ENCODE measurements around the gene SMURF1. TPM values are rescaled to one million over a fixed set of nuclear protein-coding genes. Genes with fewer than 3 reads are reported as not detected.

SMURF1 gene
- total RNA-seq, 2 donors from 2014 or later = 33.8 to 40.9 TPM

DNA sequence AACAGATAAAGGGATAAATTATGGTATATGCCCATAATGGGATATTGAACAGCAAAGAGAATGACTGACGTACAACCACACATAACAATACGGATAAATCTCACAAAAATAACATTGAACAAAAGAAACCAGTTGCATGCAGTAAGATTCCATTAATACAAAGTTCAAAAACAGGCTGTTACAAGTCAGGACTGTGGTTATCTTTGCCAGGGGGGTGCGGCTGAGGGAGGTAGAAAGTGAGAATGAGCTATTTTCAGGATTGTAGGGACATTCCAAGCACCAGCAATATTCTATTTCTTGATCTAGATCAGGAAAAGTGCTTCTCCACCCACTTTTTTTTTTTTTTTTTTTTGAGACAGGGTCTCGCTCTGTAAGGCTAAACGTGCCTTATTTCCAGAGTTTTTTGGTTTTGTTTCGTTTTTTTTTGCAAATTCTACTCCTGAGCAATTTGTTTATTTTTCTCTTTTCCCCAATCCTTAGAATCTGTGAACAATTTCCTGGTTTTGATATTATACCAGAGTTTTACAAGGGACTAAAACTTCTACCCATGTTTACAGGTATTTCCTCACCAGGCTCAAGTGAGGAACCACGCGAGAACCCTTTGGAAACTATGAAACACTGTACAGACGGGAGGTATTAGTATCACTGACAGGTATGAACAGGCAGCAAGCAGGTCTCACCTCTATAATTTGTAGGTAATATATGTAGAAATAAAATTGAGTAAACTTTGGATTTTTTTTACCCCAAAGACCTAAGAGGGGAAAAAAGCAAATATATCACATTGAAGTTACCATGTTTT, 9.9 kb downstream of the SMURF1 start:
- Histone ChIP-seq H3K9me3 (no peaks in the 10 kb centered on the region), H3K27ac (peak overlapping the region; percentile 65 to 99), H3K36me3 (no peaks in the 10 kb centered on the region), H3K4me3 (peak overlapping the region; percentile 27), H3K4me1 (ENCODE audit: control insufficient read depth in 1 of 2, low read depth in 2 of 2) (peaks cover 36 to 99% of the 10 kb centered on the region in 2 donors), H3K27me3 (replicated peaks; ENCODE audit: insufficient read depth) (no peaks in the 10 kb centered on the region)
- TF ChIP-seq, protein P1, sequence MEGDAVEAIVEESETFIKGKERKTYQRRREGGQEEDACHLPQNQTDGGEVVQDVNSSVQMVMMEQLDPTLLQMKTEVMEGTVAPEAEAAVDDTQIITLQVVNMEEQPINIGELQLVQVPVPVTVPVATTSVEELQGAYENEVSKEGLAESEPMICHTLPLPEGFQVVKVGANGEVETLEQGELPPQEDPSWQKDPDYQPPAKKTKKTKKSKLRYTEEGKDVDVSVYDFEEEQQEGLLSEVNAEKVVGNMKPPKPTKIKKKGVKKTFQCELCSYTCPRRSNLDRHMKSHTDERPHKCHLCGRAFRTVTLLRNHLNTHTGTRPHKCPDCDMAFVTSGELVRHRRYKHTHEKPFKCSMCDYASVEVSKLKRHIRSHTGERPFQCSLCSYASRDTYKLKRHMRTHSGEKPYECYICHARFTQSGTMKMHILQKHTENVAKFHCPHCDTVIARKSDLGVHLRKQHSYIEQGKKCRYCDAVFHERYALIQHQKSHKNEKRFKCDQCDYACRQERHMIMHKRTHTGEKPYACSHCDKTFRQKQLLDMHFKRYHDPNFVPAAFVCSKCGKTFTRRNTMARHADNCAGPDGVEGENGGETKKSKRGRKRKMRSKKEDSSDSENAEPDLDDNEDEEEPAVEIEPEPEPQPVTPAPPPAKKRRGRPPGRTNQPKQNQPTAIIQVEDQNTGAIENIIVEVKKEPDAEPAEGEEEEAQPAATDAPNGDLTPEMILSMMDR (IDR thresholded peaks at IDR 0.05) = no peak
- DNase-seq (ENCODE audit: low spot score) (no peak), ATAC-seq (ENCODE audit: insufficient number of reproducible peaks, low FRiP score, low read depth) (no peak)

GRCh38 chr7:99132595-99133321, 11.2 kb downstream of the SMURF1 start:
- Histone ChIP-seq H3K4me3 (peak overlapping the region; percentile 27), H3K27ac (peak overlapping the region; percentile 65 to 99), H3K27me3 (replicated peaks; ENCODE audit: insufficient read depth) (no peaks in the 10 kb centered on the region), H3K9me3 (no peaks in the 10 kb centered on the region), H3K36me3 (no peaks in the 10 kb centered on the region), H3K4me1 (ENCODE audit: control insufficient read depth in 1 of 2, low read depth in 2 of 2) (peaks cover 46 to 99% of the 10 kb centered on the region in 2 donors)
- no peak for ATAC-seq (ENCODE audit: insufficient number of reproducible peaks, low FRiP score, low read depth)
- no peak for DNase-seq (ENCODE audit: low spot score)
- TF ChIP-seq, protein P1 (IDR thresholded peaks at IDR 0.05) = no peak

DNA sequence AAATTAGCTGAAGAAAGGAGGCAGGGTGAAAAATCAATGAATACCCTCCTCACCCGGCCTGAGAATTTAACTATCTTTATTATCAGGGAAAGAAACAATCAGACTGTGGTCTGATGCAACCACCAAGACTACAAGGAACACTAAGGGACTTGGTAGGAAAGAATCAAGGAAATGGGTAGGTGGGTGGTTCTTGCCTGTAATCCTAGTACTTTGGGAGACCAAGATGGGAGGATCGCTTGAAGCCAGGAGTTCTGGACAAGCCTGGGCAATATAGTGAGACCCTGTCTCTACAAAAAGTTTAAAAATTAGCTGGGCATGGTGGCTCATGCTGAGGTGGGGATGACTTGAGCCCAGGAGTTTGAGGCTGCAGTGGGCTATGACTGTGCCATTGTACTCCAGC, 12.6 kb downstream of the SMURF1 start:
- Histone ChIP-seq H3K4me3 (no peak overlapping the region), H3K27ac (peak overlapping the region; percentile 47 to 99), H3K27me3 (replicated peaks; ENCODE audit: insufficient read depth) (no peaks in the 10 kb centered on the region), H3K4me1 (ENCODE audit: control insufficient read depth in 1 of 2, low read depth in 2 of 2) (peaks cover 42 to 94% of the 10 kb centered on the region in 2 donors), H3K36me3 (no peaks in the 10 kb centered on the region), H3K9me3 (no peaks in the 10 kb centered on the region)
- DNase-seq (ENCODE audit: low spot score) (no peak), ATAC-seq (ENCODE audit: insufficient number of reproducible peaks, low FRiP score, low read depth) (no peak)
- TF ChIP-seq, protein P1 (IDR thresholded peaks at IDR 0.05) = no peak

DNA sequence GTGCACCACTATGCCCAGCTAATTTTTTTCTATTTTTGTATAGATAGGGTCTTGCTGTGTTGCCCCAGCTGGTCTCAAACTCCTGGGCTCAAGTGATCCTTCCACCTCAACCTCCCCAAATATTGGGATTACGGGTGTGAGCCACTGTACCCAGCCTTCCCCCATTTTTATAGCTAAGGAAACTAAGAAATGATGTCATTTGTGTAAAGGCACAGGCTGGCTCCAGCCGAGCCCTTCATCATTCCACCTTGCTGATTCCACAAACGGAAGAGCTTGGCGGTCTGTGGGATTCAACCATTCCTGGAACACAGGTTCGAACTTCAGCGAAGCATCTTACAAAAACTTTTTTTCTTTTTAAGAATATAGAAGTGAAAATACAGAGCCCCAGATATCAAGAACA, 14.4 kb downstream of the SMURF1 start:
- TF ChIP-seq, protein P1 (IDR thresholded peaks at IDR 0.05) = no peak
- Histone ChIP-seq H3K27ac (no peak overlapping the region), H3K36me3 (no peaks in the 10 kb centered on the region), H3K4me3 (no peak overlapping the region), H3K9me3 (no peaks in the 10 kb centered on the region), H3K27me3 (replicated peaks; ENCODE audit: insufficient read depth) (no peaks in the 10 kb centered on the region), H3K4me1 (ENCODE audit: control insufficient read depth in 1 of 2, low read depth in 2 of 2) (peaks cover 45 to 92% of the 10 kb centered on the region in 2 donors)
- DNase-seq (ENCODE audit: low spot score) (no peak), ATAC-seq (ENCODE audit: insufficient number of reproducible peaks, low FRiP score, low read depth) (no peak)

DNA sequence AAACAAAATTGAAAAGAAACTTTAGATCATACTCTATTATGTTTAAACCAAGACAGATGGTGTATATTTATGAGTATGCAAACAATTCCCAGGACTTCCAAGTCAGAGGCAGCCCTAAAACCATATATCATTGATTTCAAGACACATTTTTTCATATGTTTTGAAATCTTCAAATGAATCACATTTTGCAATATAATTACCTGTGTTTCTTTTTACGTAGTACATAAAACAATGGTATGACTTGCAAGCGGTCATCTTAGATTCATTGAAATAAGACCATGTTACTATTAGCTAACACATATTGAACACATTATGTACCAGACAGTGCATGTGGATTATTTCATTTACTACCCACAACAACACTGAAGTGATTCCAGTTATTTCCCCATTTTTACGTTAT, 14.9 kb downstream of the SMURF1 start:
- H3K27ac ChIP-seq = no peak overlapping the region
- no peak for ATAC-seq (ENCODE audit: insufficient number of reproducible peaks, low FRiP score, low read depth)
- H3K9me3 ChIP-seq = no peaks in the 10 kb centered on the region
- peaks cover 50 to 92% of the 10 kb centered on the region in 2 donors for H3K4me1 ChIP-seq (ENCODE audit: control insufficient read depth in 1 of 2, low read depth in 2 of 2)
- H3K36me3 ChIP-seq = no peaks in the 10 kb centered on the region
- DNase-seq (ENCODE audit: low spot score) = no peak
- TF ChIP-seq, protein P1 (IDR thresholded peaks at IDR 0.05) = no peak
- H3K27me3 ChIP-seq (replicated peaks; ENCODE audit: insufficient read depth) = no peaks in the 10 kb centered on the region
- no peak overlapping the region for H3K4me3 ChIP-seq
